Muscle of leg (tissue), 11 donors: Measurements from ENCODE around the gene RNF7. TPM values are rescaled to one million over a fixed set of nuclear protein-coding genes. Genes with fewer than 3 reads are reported as not detected.

Experiments
- DNase-seq: peaks from one replicate; pipeline ENCODE4 v3.0.0; 2013
- H3K27ac ChIP-seq: one replicate; pipeline ENCODE4 v1.5.1; 2013; ENCODE audit warnings: mild to moderate bottlenecking, low read length, control low read depth
- H3K27me3 ChIP-seq: one replicate; pipeline ENCODE4 v1.6.1; 2013; ENCODE audit warnings: low read length; ENCODE audit not compliant: control insufficient read depth, insufficient read depth
- H3K36me3 ChIP-seq: one replicate; pipeline ENCODE4 v1.6.1; 2013; ENCODE audit warnings: low read length; ENCODE audit not compliant: control insufficient read depth, insufficient read depth
- H3K4me1 ChIP-seq: one replicate; pipeline ENCODE4 v1.6.1; 2013; ENCODE audit warnings: low read length; ENCODE audit not compliant: control insufficient read depth, insufficient read depth
- H3K4me3 ChIP-seq: one replicate; pipeline ENCODE4 v1.5.1; 2013; ENCODE audit warnings: low read length, control low read depth
- H3K9me3 ChIP-seq: replicated peaks from 2 replicates; pipeline ENCODE4 v1.6.1; 2013; ENCODE audit warnings: low read depth, low read length; ENCODE audit not compliant: control insufficient read depth
- WGBS: methylation state at CpG from one replicate; pipeline ENCODE4 v1.1.5; 2013; ENCODE audit warnings: missing lambda C conversion rate; ENCODE audit not compliant: insufficient coverage; 5-methylcytosine and 5-hydroxymethylcytosine counted together
- polyA plus RNA-seq, 8 donors: library from polyadenylated mRNA; unstranded; fragments of 120-200 nt; gene quantifications; one replicate each; pipeline versions ENCODE4 v1.2.1 to v1.2.3, GENCODE V29; 2013; ENCODE audit warnings: inconsistent platforms in 1 of 8, low replicate concordance in 1 of 8; ENCODE audit not compliant: insufficient read length in 8 of 8, insufficient read depth in 1 of 8
- total RNA-seq: library from RNA; stranded (reverse); fragments of 120-200 nt; gene quantifications from one replicate; pipeline ENCODE4 v1.2.4, GENCODE V29; 2013

Gene RNF7
- total and polyA plus RNA-seq, 9 donors, result 79.6 to 100 (median 85.6) TPM

GRCh38 chr3:141773676-141774075, 35.6 kb downstream of the RNF7 start:
- Histone ChIP-seq H3K27ac (no peak overlapping the region), H3K27me3 (no peaks in the 10 kb centered on the region), H3K4me3 (no peak overlapping the region), H3K4me1 (no peaks in the 10 kb centered on the region), H3K36me3 (no peaks in the 10 kb centered on the region), H3K9me3 (no peaks in the 10 kb centered on the region)
- DNase-seq, result no peak
- 91% methylated on average over 6 of the region's 6 CpGs for WGBS

DNA sequence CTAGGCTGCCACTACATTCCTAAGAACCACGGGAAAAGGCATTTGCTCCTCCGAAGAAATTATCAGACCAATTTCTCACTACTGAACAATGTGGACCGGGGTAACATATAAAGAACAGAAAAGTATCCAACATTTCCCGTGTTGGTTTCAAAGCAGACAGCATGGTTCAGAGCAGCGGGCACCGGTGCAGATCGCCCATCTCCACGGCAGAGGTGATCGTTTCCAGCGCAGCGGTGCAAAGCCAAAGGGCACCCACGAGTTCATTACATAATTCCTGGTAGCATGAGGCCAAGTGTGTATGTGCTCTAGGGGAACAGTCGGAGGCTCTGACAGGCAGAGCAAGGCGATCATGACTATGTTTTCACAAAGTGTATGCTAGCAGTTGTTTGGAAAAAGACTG, 38.3 kb downstream of the RNF7 start:
- Histone ChIP-seq H3K9me3 (no peaks in the 10 kb centered on the region), H3K36me3 (no peaks in the 10 kb centered on the region), H3K27ac (no peak overlapping the region), H3K4me3 (no peak overlapping the region), H3K27me3 (no peaks in the 10 kb centered on the region), H3K4me1 (no peaks in the 10 kb centered on the region)
- WGBS, result 87% methylated on average over 5 of the region's 14 CpGs
- no peak for DNase-seq

DNA sequence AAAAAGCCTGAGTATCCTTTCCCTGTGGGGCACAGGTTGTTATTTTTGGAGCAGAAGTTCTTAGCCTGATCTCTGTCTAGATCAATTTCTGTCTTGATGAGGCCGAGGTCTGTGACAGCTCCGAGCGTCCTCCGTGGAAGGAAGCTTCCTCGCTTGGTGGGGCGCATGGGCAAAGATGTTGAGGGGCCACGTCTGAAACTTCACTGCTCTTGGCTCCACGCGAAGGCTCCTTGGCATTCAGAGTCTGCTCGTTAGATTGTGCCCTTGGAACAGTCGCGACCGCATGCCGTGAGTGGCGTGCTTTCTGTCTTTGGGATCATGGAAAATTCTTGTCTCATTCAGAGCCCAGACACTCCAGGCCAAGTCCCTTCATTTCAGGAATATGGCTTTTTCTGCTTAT, 38.8 kb downstream of the RNF7 start:
- H3K27ac ChIP-seq, result no peak overlapping the region
- H3K9me3 ChIP-seq, result no peaks in the 10 kb centered on the region
- WGBS, result 86% methylated on average over 15 of the region's 15 CpGs
- no peaks in the 10 kb centered on the region for H3K27me3 ChIP-seq
- H3K4me3 ChIP-seq, result no peak overlapping the region
- H3K36me3 ChIP-seq, result no peaks in the 10 kb centered on the region
- no peaks in the 10 kb centered on the region for H3K4me1 ChIP-seq
- no peak for DNase-seq

DNA sequence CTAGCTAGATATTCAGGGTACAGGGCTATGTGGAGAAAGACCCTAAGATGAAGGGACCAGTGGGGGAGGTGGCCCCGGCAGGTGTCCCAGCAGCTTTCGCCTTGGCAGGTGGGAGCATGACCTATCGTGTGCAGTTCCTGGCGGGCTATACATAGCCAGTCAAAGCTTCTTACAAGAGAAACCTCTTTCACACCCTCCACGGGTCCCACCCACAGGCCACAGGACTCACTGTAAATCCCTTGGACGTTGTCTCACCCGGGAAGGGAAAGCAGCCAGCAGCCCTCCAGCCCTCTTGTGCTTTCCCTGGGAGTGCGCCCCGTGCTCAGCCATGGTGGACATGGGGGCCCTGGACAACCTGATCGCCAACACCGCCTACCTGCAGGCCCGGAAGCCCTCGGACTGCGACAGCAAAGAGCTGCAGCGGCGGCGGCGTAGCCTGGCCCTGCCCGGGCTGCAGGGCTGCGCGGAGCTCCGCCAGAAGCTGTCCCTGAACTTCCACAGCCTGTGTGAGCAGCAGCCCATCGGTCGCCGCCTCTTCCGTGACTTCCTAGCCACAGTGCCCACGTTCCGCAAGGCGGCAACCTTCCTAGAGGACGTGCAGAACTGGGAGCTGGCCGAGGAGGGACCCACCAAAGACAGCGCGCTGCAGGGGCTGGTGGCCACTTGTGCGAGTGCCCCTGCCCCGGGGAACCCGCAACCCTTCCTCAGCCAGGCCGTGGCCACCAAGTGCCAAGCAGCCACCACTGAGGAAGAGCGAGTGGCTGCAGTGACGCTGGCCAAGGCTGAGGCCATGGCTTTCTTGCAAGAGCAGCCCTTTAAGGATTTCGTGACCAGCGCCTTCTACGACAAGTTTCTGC, 40.1 kb downstream of the RNF7 start:
- 90% methylated on average over 41 of the region's 42 CpGs for WGBS
- Histone ChIP-seq H3K27me3 (no peaks in the 10 kb centered on the region), H3K4me3 (no peak overlapping the region), H3K27ac (no peak overlapping the region), H3K4me1 (no peaks in the 10 kb centered on the region), H3K36me3 (no peaks in the 10 kb centered on the region), H3K9me3 (no peaks in the 10 kb centered on the region)
- DNase-seq, result no peak

DNA sequence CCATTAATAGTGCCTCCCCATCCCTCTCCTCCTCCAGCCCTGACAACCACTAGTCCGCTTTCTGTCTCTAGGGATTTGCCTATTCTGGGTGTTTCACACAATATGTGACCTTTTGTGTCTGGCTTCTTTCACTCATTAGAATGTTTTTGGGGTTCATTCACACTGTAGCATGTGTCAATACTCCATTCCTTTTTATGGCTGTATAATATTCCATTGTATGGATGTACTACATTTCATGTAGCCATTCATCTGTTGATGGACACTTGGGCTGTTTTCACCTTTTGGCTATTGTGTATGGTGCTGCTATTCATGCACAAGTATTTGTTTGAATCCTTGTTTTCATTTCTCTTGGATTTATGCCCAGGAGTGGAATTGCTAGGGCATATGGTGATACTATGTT, 41.6 kb downstream of the RNF7 start:
- H3K36me3 ChIP-seq, result no peaks in the 10 kb centered on the region
- no peaks in the 10 kb centered on the region for H3K27me3 ChIP-seq
- H3K4me3 ChIP-seq, result no peak overlapping the region
- no peak overlapping the region for H3K27ac ChIP-seq
- WGBS, result no CpG with 5 or more reads among the region's 1 CpG
- DNase-seq, result no peak
- H3K4me1 ChIP-seq, result no peaks in the 10 kb centered on the region
- H3K9me3 ChIP-seq, result no peaks in the 10 kb centered on the region

- Histone ChIP-seq H3K4me1 (no peaks in the 10 kb centered on the region), H3K27ac (no peak overlapping the region), H3K9me3 (no peaks in the 10 kb centered on the region), H3K36me3 (no peaks in the 10 kb centered on the region), H3K27me3 (no peaks in the 10 kb centered on the region), H3K4me3 (no peak overlapping the region)
- WGBS, result 49% methylated on average over 2 of the region's 4 CpGs
- no peak for DNase-seq
Observed at GRCh38 chr3:141782386-141782932, 44.4 kb downstream of the RNF7 start.

- no peak overlapping the region for H3K27ac ChIP-seq
- H3K4me1 ChIP-seq, result no peaks in the 10 kb centered on the region
- no peak overlapping the region for H3K4me3 ChIP-seq
- WGBS, result 86% methylated on average over 6 of the region's 6 CpGs
- H3K27me3 ChIP-seq, result no peaks in the 10 kb centered on the region
- no peak for DNase-seq
- H3K9me3 ChIP-seq, result no peaks in the 10 kb centered on the region
- no peaks in the 10 kb centered on the region for H3K36me3 ChIP-seq
Observed at GRCh38 chr3:141783632-141784031, 45.5 kb downstream of the RNF7 start.

GRCh38 chr3:141784096-141784495, 46.0 kb downstream of the RNF7 start:
- Histone ChIP-seq H3K9me3 (no peaks in the 10 kb centered on the region), H3K27me3 (no peaks in the 10 kb centered on the region), H3K27ac (no peak overlapping the region), H3K36me3 (no peaks in the 10 kb centered on the region), H3K4me3 (no peak overlapping the region), H3K4me1 (no peaks in the 10 kb centered on the region)
- DNase-seq, result no peak
- WGBS, result 89% methylated on average over 4 of the region's 8 CpGs

DNA sequence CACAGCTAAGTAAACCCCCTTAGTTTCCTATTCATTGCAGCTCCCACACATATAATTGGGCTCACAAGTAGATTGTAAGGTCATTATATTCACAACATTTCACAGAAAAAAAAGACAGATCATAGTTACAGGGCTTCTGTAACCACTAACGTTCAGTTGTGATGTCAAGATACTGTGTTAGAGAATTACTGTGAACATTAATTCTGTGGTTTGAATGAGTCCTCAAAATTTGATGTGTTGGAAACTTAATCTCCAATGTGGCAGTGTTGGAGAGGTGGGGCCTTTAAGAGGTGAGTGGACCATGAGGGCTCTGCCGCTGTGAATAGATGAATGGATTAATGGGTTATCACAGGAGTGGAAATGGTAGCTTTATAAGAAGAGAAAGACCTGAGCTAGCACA, 46.4 kb downstream of the RNF7 start:
- DNase-seq, result no peak
- Histone ChIP-seq H3K27ac (no peak overlapping the region), H3K4me3 (no peak overlapping the region), H3K27me3 (no peaks in the 10 kb centered on the region), H3K9me3 (no peaks in the 10 kb centered on the region), H3K4me1 (no peaks in the 10 kb centered on the region), H3K36me3 (no peaks in the 10 kb centered on the region)
- WGBS, result 83% methylated on average over 1 of the region's 2 CpGs

DNA sequence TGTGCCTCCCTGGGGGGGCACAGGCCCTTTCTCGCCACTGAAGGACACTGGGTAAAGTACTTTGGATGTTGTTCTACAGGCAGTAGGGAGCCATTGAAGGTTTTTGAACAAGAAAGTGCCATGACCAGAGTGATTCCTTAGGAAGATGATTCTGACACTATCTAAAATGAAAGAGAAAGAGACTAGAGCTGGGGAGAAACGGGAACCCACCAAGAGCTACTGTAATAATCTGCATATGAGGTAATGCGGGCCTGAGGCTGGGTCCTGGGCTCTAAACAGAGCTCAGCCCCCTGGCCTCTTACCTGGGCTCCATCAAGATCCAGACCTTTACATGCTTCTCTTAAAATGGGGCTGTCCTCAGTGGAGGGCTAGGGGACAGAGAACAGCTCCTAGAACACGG, 50.1 kb downstream of the RNF7 start:
- 83% methylated on average over 1 of the region's 4 CpGs for WGBS
- Histone ChIP-seq H3K4me1 (no peaks in the 10 kb centered on the region), H3K27me3 (no peaks in the 10 kb centered on the region), H3K9me3 (no peaks in the 10 kb centered on the region), H3K36me3 (no peaks in the 10 kb centered on the region), H3K27ac (no peak overlapping the region), H3K4me3 (no peak overlapping the region)
- no peak for DNase-seq
